ENCODE measurements around the gene RNF8.
A peak's percentile ranks its signal among the peaks of the same experiment; 100 is the strongest.
"Not testable (repeated sequence)": the region's sequence is repeated elsewhere in the genome, so short reads cannot be mapped to it uniquely, and the experiment has no call there.

The RNF8 gene

DNA sequence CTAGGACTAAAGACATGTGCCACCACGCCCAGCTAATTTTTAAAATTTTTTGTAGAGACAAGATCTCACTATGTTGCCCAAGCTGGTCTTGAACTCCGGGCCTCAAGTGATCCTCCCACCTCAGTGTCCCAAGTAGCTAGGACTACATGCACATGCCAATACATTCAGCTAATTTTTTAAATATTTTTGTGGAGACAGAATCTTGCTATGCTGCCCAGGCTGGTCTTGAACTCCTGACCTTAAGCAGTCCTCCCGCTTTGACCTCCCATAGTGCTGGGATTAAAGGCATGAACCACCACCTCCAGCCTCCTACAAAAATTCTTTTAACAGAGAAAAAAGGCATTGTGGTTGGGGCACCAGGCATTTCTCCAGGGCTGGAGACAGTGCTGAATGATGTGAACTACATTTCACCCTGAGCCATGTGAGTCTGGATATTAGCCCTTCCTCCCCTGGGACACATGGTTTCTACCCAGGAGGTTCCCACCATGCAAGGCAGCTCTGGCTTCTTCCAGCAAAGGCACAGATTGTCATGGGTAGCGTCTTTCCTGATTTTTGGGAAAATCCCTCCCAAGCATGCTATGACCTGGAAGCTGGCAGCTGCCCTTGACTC is 42.9 kb downstream of the RNF8 start:
- ChIA-PET POLR2A (no interaction called here), CTCF (no interaction called here)
- peak; percentile 65 for DNase-seq (ENCODE audit: low read depth, low spot score)
- TF ChIP-seq, protein P1, sequence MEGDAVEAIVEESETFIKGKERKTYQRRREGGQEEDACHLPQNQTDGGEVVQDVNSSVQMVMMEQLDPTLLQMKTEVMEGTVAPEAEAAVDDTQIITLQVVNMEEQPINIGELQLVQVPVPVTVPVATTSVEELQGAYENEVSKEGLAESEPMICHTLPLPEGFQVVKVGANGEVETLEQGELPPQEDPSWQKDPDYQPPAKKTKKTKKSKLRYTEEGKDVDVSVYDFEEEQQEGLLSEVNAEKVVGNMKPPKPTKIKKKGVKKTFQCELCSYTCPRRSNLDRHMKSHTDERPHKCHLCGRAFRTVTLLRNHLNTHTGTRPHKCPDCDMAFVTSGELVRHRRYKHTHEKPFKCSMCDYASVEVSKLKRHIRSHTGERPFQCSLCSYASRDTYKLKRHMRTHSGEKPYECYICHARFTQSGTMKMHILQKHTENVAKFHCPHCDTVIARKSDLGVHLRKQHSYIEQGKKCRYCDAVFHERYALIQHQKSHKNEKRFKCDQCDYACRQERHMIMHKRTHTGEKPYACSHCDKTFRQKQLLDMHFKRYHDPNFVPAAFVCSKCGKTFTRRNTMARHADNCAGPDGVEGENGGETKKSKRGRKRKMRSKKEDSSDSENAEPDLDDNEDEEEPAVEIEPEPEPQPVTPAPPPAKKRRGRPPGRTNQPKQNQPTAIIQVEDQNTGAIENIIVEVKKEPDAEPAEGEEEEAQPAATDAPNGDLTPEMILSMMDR (IDR thresholded peaks at IDR 0.05; ENCODE audit: insufficient read depth, low read length, missing control alignments): no peak
- no peak overlapping the region for H3K4me3 ChIP-seq (ENCODE audit: low read depth, low read length)

DNA sequence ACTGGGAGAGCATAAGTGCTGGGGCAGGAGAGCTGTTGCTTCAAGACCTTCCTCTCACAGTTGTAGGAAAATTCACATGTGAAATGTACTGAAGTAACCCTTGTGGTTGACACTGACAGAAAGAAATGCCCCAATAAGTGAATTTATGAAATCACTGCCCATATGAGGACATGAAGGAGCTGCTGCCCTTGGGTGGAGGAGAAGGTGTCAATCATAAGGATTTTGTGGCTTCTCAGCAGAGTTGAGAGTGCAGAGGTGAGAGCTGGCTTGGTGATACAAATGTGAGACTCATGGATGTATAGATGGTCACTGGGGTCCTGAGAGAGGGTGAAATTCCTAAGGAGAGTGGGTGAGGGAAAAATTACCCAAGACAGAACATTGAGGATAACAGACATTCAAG is 45.3 kb downstream of the RNF8 start:
- TF ChIP-seq, protein P1 (IDR thresholded peaks at IDR 0.05; ENCODE audit: insufficient read depth, low read length, missing control alignments): no peak
- ChIA-PET POLR2A (interaction anchor here (0.6 kb wide), 1 partner anchor 102 kb away, joined by 3 read pairs; no protein-coding TSS in a partner anchor), CTCF (interaction anchor here (1.2 kb wide), 1 partner anchor 20 kb away, joined by 3 read pairs; no protein-coding TSS in a partner anchor)
- no peak overlapping the region for H3K4me3 ChIP-seq (ENCODE audit: low read depth, low read length)
- no peak for DNase-seq (ENCODE audit: low read depth, low spot score)

DNA sequence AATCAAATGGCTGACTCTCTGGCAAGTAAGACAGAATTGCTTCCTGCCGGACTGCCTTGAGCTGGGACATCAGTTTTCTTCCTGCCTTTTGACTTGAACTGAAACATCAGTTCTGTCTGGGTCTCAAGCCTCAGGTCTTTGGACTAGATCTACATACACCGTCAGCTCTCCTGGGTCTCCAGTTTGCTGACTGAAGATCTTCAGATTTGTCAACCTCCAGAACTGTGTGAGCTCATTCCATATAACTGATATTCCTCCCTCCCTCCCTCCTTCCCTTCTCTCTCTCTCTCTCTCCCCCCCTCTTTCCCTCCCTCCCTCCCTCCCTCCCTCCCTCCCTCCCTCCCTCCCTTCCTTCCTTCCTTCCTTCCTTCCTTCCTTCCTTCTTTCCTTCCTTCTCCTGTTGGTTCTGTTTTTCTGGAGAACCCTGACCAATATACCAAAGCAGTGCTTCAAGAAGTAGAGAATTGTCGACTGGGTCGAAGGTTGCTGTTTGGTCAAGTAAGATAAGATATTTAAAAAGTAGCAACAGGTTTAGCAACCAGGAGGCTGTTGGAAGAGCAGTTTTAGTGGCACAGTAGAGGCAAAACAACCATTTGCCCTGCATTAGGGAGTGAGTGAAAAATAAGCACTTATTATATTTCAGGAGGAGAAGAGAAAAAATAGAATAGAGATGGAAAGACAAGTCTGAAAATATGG is 46.2 kb downstream of the RNF8 start:
- H3K4me3 ChIP-seq (ENCODE audit: low read depth, low read length): no peak overlapping the region
- DNase-seq (ENCODE audit: low read depth, low spot score): no peak
- ChIA-PET CTCF (interaction anchor here (1.2 kb wide), 1 partner anchor 19 kb away, joined by 3 read pairs; no protein-coding TSS in a partner anchor), POLR2A (interaction anchor here (0.6 kb wide), 2 partner anchors 41 to 101 kb away, joined by 3 read pairs; no protein-coding TSS in a partner anchor)
- TF ChIP-seq, protein P1 (IDR thresholded peaks at IDR 0.05; ENCODE audit: insufficient read depth, low read length, missing control alignments): no peak

DNA sequence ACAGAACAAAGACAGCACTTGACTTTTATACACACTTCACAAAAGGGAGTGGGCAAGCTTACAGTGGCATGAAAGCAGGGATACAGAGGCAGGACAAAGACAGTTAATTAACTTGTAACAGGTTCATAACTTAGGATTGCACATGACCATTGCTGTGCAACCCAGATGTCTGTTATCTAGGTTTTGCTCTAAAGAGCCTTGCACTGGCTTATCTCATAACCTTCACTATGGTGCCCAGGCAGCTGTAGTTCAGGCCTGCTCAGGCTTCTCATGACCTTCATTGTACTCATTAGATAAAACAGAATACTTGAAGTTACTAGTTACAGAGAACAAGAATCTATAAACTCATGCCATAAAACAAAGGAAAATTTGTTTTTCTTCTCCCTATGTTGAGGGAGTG is 47.9 kb downstream of the RNF8 start:
- POLR2A ChIA-PET; H3K4me3 ChIP-seq (ENCODE audit: low read depth, low read length); DNase-seq (ENCODE audit: low read depth, low spot score): not testable (repeated sequence)
- CTCF ChIA-PET: interaction anchor here (0.8 kb wide), 1 partner anchor 11 kb away, joined by 3 read pairs; no protein-coding TSS in a partner anchor

DNA sequence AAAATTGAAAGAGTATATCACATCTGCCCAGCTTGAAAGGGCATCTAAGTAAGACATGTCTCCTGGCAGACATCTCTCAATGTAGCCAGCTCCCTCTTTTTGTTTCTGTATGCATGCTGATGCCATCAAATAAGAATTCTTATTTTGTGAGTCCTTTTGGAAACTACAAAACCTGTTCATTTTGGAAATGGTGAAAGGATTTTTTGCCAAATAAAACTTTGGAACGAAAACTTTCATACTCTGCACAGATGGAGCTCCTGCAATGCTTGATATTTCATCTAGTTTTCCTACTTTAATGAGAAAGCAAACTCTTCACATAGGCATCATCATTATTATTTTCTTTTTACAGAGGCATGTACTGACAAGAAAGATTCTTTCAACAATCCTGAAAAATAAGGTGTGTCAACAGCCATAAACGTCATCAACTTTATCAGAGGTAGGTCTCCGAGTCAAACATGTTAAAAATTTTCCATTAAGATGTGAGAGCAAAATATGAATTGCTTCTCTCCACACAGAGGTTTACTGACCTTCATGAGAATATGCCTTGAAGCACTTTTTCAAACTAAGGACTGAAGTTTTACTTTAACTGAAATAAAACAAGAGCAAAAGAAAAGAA is 53.1 kb downstream of the RNF8 start:
- no peak overlapping the region for H3K4me3 ChIP-seq (ENCODE audit: low read depth, low read length)
- CTCF ChIA-PET: no interaction called here
- POLR2A ChIA-PET: no interaction called here
- no peak for DNase-seq (ENCODE audit: low read depth, low spot score)
- TF ChIP-seq, protein P1 (IDR thresholded peaks at IDR 0.05; ENCODE audit: insufficient read depth, low read length, missing control alignments): no peak

DNA sequence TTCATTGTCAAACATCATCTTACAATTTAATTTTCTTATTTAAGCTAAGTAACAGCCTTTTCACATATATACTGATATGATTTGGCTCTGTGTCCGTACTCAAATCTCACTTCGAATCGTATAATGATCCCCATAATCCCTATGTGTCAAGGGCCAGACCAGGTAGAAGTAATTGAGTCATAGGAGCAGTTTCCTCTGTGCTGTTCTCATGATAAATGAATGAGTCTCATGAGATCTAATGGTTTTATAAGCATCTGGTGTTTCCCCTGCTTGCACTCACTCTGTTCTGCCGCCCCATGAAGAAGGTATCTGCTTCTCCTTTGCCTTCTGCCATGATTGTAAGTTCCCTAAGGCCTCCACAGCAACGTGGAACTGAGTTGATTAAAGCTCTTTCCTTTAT is 54.2 kb downstream of the RNF8 start:
- TF ChIP-seq, protein P1 (IDR thresholded peaks at IDR 0.05; ENCODE audit: insufficient read depth, low read length, missing control alignments): no peak
- POLR2A ChIA-PET: no interaction called here
- H3K4me3 ChIP-seq (ENCODE audit: low read depth, low read length): no peak overlapping the region
- no peak for DNase-seq (ENCODE audit: low read depth, low spot score)
- CTCF ChIA-PET: no interaction called here
